ENCODE data around the gene PRR12. TPM values are rescaled to one million over a fixed set of nuclear protein-coding genes. Genes with fewer than 3 reads are reported as not detected.

The PRR12 gene
- polyA plus RNA-seq, 1 donor (not counting 4 experiments of a cell fraction or from before 2014, with no cell fraction given), result 0.35 TPM

DNA sequence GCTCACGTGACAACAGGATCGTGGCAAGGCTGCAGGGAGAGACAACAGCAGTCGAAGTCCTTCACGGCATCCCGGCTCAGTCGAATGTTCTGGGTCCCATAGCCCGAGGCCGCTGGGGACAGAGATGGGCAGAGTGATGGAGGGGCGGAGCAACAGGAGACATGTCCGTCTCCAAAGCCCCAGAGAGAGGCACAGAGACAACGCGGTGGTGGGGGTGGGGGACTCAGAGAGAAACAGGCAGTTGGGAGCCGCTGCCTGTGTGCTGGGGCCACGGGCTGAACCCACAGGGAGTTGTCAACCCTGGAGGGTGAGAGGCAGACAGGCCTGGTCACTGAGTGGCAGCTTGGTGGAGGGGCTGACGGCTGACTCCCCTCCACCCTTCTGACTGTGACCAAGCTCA, 31.1 kb upstream of the PRR12 start:
- DNase-seq (ENCODE audit: low read depth, low spot score), result no peak
- H3K27me3 ChIP-seq (ENCODE audit: control insufficient read depth, extremely low read depth, insufficient read depth, low read length), result no peaks in the 10 kb centered on the region
- peaks cover 22% of the 10 kb centered on the region in 2 experiments for H3K36me3 ChIP-seq (ENCODE audit: control insufficient read depth in 2 of 2, extremely low read depth in 1 of 2, insufficient read depth in 2 of 2, low read length in 2 of 2)
- no peaks in the 10 kb centered on the region for H3K4me1 ChIP-seq (ENCODE audit: control insufficient read depth, extremely low read depth, insufficient read depth, low read length)
- TF ChIP-seq EZH2 (IDR thresholded peaks at IDR 0.05; ENCODE audit: low read length), result no peak
- TF ChIP-seq, protein P1, sequence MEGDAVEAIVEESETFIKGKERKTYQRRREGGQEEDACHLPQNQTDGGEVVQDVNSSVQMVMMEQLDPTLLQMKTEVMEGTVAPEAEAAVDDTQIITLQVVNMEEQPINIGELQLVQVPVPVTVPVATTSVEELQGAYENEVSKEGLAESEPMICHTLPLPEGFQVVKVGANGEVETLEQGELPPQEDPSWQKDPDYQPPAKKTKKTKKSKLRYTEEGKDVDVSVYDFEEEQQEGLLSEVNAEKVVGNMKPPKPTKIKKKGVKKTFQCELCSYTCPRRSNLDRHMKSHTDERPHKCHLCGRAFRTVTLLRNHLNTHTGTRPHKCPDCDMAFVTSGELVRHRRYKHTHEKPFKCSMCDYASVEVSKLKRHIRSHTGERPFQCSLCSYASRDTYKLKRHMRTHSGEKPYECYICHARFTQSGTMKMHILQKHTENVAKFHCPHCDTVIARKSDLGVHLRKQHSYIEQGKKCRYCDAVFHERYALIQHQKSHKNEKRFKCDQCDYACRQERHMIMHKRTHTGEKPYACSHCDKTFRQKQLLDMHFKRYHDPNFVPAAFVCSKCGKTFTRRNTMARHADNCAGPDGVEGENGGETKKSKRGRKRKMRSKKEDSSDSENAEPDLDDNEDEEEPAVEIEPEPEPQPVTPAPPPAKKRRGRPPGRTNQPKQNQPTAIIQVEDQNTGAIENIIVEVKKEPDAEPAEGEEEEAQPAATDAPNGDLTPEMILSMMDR (optimal IDR thresholded peaks at IDR 0.05 in 1 of 3, IDR thresholded peaks at IDR 0.05 in 1 of 3, conservative IDR thresholded peaks at IDR 0.05 in 1 of 3; ENCODE audit: extremely low read depth in 1 of 3, insufficient read depth in 2 of 3, low read length in 3 of 3), result no peak
- H3K79me2 ChIP-seq (ENCODE audit: control insufficient read depth, insufficient read depth, low read length), result peaks cover 9% of the 10 kb centered on the region
- H3K4me2 ChIP-seq (ENCODE audit: control insufficient read depth, extremely low read depth, insufficient read depth, low read depth, low read length), result no peak overlapping the region
- no peak for FAIRE-seq
- H3K27ac ChIP-seq (ENCODE audit: control insufficient read depth, insufficient read depth, low read length), result no peak overlapping the region
- no peaks in the 10 kb centered on the region for H4K20me1 ChIP-seq (ENCODE audit: control insufficient read depth, extremely low read depth, insufficient read depth, low read length)
- no peaks in the 10 kb centered on the region for H3K9me1 ChIP-seq (ENCODE audit: control insufficient read depth, extremely low read depth, insufficient read depth, low read length)
- H2AFZ ChIP-seq (ENCODE audit: control insufficient read depth, low read length), result no peak overlapping the region
- dilution Hi-C loops (cut with MboI; ENCODE audit: extremely low pct_ligation_motif_present, low sequenced_read_pairs), result no loop called here
- H3K9ac ChIP-seq (ENCODE audit: control insufficient read depth, extremely low read depth, insufficient read depth, low read length), result no peak overlapping the region
- no peaks in the 10 kb centered on the region for H3K9me3 ChIP-seq (ENCODE audit: control insufficient read depth, low read depth, low read length)
- H3K4me3 ChIP-seq (ENCODE audit: control insufficient read depth in 2 of 3, extremely low read depth in 1 of 3, insufficient read depth in 2 of 3, low read depth in 1 of 3, low read length in 3 of 3), result no peak overlapping the region

DNA sequence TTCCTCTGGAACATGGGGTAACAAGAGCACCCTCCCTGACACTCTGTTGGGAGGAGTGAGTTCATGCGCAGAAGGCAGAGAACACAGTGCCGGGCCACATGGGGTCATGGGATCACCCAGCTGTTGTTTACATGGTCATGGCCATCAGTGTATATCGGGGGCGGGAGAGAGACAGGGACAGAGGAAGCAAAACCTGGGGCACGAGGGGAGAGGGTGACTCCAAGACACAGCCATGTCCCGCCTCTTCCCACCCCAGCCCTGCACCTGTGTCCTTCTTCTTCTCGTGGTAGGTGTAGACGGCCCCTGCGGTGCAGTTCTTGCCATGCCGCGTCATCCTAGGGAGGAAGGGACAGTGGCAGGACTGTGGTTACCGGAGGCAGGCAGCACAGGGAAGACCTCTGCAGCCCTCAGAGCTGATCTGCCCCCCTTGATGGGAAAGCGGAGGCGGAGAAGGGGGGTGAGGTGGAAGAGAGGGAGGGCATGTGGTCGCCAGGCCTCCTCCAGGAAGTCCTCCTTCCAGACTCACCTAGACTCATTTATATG, 30.6 kb upstream of the PRR12 start:
- H3K4me2 ChIP-seq (ENCODE audit: control insufficient read depth, extremely low read depth, insufficient read depth, low read depth, low read length), result no peak overlapping the region
- H4K20me1 ChIP-seq (ENCODE audit: control insufficient read depth, extremely low read depth, insufficient read depth, low read length), result no peaks in the 10 kb centered on the region
- H2AFZ ChIP-seq (ENCODE audit: control insufficient read depth, low read length), result no peak overlapping the region
- peaks cover 12% of the 10 kb centered on the region for H3K79me2 ChIP-seq (ENCODE audit: control insufficient read depth, insufficient read depth, low read length)
- DNase-seq (ENCODE audit: low read depth, low spot score) (no peak), FAIRE-seq (no peak)
- TF ChIP-seq EZH2 (IDR thresholded peaks at IDR 0.05; ENCODE audit: low read length), result no peak
- TF ChIP-seq, protein P1 (optimal IDR thresholded peaks at IDR 0.05 in 1 of 3, IDR thresholded peaks at IDR 0.05 in 1 of 3, conservative IDR thresholded peaks at IDR 0.05 in 1 of 3; ENCODE audit: extremely low read depth in 1 of 3, insufficient read depth in 2 of 3, low read length in 3 of 3), result no peak
- no peaks in the 10 kb centered on the region for H3K27me3 ChIP-seq (ENCODE audit: control insufficient read depth, extremely low read depth, insufficient read depth, low read length)
- H3K9me1 ChIP-seq (ENCODE audit: control insufficient read depth, extremely low read depth, insufficient read depth, low read length), result no peaks in the 10 kb centered on the region
- H3K36me3 ChIP-seq (ENCODE audit: control insufficient read depth in 2 of 2, extremely low read depth in 1 of 2, insufficient read depth in 2 of 2, low read length in 2 of 2), result peaks cover 20 to 22% of the 10 kb centered on the region in 2 experiments
- no peak overlapping the region for H3K9ac ChIP-seq (ENCODE audit: control insufficient read depth, extremely low read depth, insufficient read depth, low read length)
- dilution Hi-C loops (cut with MboI; ENCODE audit: extremely low pct_ligation_motif_present, low sequenced_read_pairs), result no loop called here
- H3K27ac ChIP-seq (ENCODE audit: control insufficient read depth, insufficient read depth, low read length), result no peak overlapping the region
- no peaks in the 10 kb centered on the region for H3K4me1 ChIP-seq (ENCODE audit: control insufficient read depth, extremely low read depth, insufficient read depth, low read length)
- no peak overlapping the region for H3K4me3 ChIP-seq (ENCODE audit: control insufficient read depth in 2 of 3, extremely low read depth in 1 of 3, insufficient read depth in 2 of 3, low read depth in 1 of 3, low read length in 3 of 3)
- no peaks in the 10 kb centered on the region for H3K9me3 ChIP-seq (ENCODE audit: control insufficient read depth, low read depth, low read length)

Data from keratinocyte (primary cell).